ENCODE measurements around the gene RNF43.

Gene RNF43

DNA sequence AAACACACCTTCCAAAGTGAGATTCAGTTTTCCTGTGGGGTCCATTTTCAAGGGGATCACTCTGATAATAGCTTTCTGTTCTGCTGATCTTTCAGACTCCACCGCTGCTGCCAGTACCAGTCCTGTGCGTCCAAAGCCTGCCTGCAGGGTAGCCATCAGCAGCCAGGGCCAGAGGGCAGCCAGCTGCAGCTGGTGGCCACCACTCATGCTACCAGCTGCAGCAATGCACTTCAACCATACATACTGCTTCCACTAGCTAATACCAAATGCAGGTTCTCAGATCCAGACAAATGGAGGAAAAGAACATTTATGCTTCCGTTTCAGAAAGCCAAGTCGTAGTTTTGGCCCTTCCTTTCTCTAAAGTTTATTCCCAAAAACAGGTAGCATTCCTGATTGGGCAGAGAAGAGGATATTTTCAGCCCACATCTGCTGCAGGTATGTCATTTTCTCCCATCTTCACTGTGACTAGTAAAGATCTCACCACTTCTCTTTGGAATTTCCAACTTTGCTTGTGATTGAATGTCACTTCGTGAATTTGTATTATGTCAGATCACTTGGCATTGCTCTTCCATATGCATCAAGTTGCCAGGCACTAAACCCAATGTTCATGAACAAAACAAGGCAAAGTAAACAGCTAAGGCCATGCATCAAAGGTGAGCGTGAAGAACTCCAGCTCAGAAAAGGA is 1.8 kb downstream of the RNF43 start:
- Histone ChIP-seq H3K4me3 (no peak overlapping the region), H3K9me3 (no peaks in the 10 kb centered on the region), H3K4me1 (peaks cover 12% of the 10 kb centered on the region), H3K27me3 (ENCODE audit: low read depth) (peaks cover 37% of the 10 kb centered on the region), H3K36me3 (replicated peaks) (no peaks in the 10 kb centered on the region)
- in situ Hi-C loops (cut with MboI; ENCODE audit: low sequenced_read_pairs): loop anchor here (5.0 kb wide), 1 partner anchor 63 kb away; the partner anchor contains the start of gene SUPT4H1
- DNase-seq (ENCODE audit: low spot score in 2 of 2): no peak

DNA sequence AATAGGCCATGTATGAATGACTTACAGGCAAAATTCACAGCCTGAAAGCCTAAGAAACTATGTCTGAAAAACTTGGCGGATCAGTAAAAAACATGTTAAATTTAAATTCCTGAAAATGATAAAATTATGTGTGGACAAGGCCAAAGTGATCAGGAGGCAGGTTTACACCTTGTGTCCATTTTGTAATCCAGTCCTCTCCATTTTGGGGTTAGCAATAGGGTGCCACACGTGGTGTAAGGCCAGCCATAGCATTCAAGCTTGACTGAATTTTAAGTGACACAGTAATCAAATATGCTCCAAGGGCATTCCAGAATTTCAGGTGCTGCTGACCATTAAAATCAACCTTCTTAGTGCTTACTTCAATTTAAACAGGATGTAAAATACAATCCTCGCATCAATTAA is 2.7 kb downstream of the RNF43 start:
- in situ Hi-C loops (cut with MboI; ENCODE audit: low sequenced_read_pairs): no loop called here
- H3K4me3 ChIP-seq: no peak overlapping the region
- DNase-seq (ENCODE audit: low spot score in 2 of 2): no peak
- peaks cover 30% of the 10 kb centered on the region for H3K27me3 ChIP-seq (ENCODE audit: low read depth)
- peaks cover 12% of the 10 kb centered on the region for H3K4me1 ChIP-seq
- H3K36me3 ChIP-seq (replicated peaks): no peaks in the 10 kb centered on the region
- no peaks in the 10 kb centered on the region for H3K9me3 ChIP-seq

- Histone ChIP-seq H3K27me3 (ENCODE audit: low read depth) (peaks cover 28% of the 10 kb centered on the region), H3K4me1 (peaks cover 12% of the 10 kb centered on the region), H3K36me3 (replicated peaks) (no peaks in the 10 kb centered on the region), H3K4me3 (no peak overlapping the region), H3K9me3 (no peaks in the 10 kb centered on the region)
- in situ Hi-C loops (cut with MboI; ENCODE audit: low sequenced_read_pairs): no loop called here
- no peak for DNase-seq (ENCODE audit: low spot score in 2 of 2)
These were observed 3.6 kb downstream of the RNF43 start for GRCh38 chr17:58413684-58414083.

DNA sequence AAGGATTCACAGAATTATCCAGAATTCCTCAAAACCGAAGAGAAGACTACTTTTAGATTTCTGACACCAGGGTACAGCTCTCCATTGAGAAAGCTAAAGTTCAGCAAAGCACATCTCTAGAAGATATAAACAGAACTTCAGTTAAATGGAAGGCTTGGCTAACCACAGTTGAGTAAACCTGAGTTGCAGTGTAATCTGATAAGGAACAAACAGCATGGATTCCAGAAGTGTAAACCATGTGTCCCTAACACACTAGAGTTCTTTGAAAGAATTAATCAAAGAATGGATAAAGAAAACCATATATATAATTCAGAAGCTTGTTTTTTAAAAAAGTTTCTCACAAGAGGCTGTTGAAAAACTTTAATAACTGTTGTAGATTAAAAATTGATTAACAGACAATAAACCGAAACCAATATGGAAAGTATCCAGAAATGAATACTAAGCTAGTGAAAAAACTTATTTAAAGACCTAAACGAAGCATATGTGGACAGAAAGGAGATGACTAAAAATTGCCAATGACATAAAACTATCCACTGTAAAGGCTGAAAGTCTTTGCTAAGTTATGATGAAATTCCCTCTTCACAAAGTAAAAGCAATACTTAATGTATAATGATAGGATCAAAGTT is 4.3 kb downstream of the RNF43 start:
- no peak for DNase-seq (ENCODE audit: low spot score in 2 of 2)
- H3K4me3 ChIP-seq: no peak overlapping the region
- H3K4me1 ChIP-seq: peaks cover 12% of the 10 kb centered on the region
- H3K9me3 ChIP-seq: no peaks in the 10 kb centered on the region
- peaks cover 31% of the 10 kb centered on the region for H3K27me3 ChIP-seq (ENCODE audit: low read depth)
- H3K36me3 ChIP-seq (replicated peaks): no peaks in the 10 kb centered on the region
- in situ Hi-C loops (cut with MboI; ENCODE audit: low sequenced_read_pairs): no loop called here

DNA sequence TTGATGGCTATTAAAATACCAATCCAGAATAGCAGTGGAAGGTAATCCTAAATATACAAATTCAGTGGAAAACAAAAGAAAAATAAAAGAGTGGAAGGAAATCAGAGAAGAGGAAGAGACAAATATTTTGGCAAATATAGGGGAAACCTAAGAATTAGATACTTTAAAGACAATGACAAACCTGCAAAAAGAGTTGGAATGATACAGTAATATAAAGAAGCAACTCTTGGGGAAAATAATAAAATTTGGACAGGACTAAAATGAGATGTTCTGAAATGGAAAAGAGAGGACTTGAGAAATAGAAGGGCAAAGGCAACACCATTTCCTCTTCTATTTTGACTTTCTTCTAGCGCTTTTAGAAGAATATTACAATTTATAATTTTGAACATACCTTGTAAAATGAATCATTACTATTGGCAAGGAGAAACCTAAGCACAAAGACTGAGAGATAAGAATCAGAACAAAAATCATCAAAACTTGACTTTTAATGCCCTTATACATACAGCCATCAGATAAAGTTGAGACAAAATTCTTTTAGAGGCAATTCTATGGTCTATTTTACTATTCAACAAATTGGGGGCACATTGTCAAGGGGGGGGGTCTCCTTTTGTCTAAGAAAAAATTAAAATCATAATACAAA is 5.2 kb downstream of the RNF43 start:
- H3K4me1 ChIP-seq: peaks cover 10% of the 10 kb centered on the region
- DNase-seq (ENCODE audit: low spot score in 2 of 2): no peak

DNA sequence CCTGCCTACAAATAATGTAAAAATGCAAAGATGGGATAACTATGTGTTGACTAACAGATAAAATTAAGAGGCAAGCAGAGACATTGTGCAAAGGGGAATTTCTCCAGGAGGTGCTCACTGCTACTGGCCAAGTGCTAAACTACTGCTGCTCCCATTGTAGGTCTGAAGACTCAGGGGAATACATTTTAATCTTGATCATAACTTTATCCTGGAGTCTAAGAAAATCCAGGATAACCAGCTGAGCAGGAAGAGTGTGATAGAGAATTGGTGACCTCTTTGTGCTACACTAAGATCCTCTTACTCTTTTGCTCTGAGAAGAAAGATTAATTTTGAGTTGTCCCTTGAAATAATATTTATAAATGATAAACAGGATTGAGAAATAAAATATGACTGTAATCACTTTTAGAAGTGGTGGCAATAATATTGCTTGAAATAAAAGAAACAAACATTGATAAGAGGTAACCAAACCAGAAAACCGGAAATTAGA is 5.9 kb downstream of the RNF43 start:
- in situ Hi-C loops (cut with MboI; ENCODE audit: low sequenced_read_pairs): no loop called here
- no peak for DNase-seq (ENCODE audit: low spot score in 2 of 2)
- Histone ChIP-seq H3K9me3 (no peaks in the 10 kb centered on the region), H3K4me1 (0 out of 2 replicates have a peak, but pooled peaks cover 3% of the 10 kb centered on the region), H3K4me3 (no peak overlapping the region), H3K27me3 (ENCODE audit: low read depth) (peaks cover 31% of the 10 kb centered on the region), H3K36me3 (replicated peaks) (no peaks in the 10 kb centered on the region)

More for the DNA sequence above, 5.2 kb downstream of the RNF43 start:
- H3K9me3 ChIP-seq: no peaks in the 10 kb centered on the region
- in situ Hi-C loops (cut with MboI; ENCODE audit: low sequenced_read_pairs): no loop called here
- H3K4me3 ChIP-seq: no peak overlapping the region
- H3K27me3 ChIP-seq (ENCODE audit: low read depth): peaks cover 31% of the 10 kb centered on the region
- H3K36me3 ChIP-seq (replicated peaks): no peaks in the 10 kb centered on the region

GRCh38 chr17:58410714-58411407 is 6.5 kb downstream of the RNF43 start:
- Histone ChIP-seq H3K4me3 (no peak overlapping the region), H3K4me1 (no peaks in the 10 kb centered on the region), H3K9me3 (no peaks in the 10 kb centered on the region), H3K36me3 (replicated peaks) (no peaks in the 10 kb centered on the region), H3K27me3 (ENCODE audit: low read depth) (peaks cover 31% of the 10 kb centered on the region)
- in situ Hi-C loops (cut with MboI; ENCODE audit: low sequenced_read_pairs): no loop called here
- DNase-seq (ENCODE audit: low spot score in 2 of 2): no peak

DNA sequence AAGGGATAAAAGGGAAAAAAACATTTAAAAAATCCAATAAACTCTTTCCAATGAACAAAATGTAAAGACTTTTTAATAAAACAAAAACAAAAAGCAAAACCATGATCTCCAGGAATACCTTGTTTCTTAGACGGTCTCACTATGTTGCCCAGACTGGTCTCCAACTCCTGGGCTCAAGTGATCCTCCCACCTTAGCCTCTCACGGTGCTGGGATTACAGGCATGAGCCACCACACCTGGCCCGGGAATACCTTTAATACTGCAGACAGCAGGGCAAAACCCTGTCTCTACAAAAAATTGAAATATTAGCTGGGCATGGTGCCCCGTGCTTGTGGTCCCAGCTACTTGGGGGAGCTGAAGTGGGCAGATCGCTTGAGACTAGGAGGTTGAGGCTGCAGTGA is 7.9 kb downstream of the RNF43 start:
- in situ Hi-C loops (cut with MboI; ENCODE audit: low sequenced_read_pairs): no loop called here
- DNase-seq (ENCODE audit: low spot score in 2 of 2): no peak
- no peaks in the 10 kb centered on the region for H3K4me1 ChIP-seq
- H3K9me3 ChIP-seq: no peaks in the 10 kb centered on the region
- H3K27me3 ChIP-seq (ENCODE audit: low read depth): peaks cover 31% of the 10 kb centered on the region
- H3K4me3 ChIP-seq: no peak overlapping the region
- H3K36me3 ChIP-seq (replicated peaks): no peaks in the 10 kb centered on the region

DNA sequence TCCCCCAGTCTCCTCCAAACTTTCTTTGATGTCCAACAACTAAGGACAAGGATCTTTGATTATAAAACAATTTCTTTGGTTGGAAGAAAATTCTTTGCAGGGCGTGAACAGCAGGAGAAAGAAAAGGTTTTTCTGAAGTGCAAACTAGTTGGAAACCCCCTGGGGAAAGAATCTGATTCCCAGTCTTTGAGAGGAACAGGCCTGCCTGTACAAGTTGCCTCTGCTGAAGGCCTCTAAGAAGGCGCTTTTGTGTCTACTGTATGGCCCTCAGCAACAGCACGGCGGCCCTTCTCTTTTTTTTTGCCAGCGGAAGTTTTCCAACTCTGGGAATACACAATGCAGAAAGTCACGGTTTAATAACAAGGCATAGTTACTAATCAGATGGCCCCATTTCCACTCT is 14.0 kb downstream of the RNF43 start:
- peaks cover 13% of the 10 kb centered on the region for H3K27me3 ChIP-seq (ENCODE audit: low read depth)
- in situ Hi-C loops (cut with MboI; ENCODE audit: low sequenced_read_pairs): no loop called here
- H3K36me3 ChIP-seq (replicated peaks): no peaks in the 10 kb centered on the region; the same call in 1 of the 2 replicates
- H3K4me3 ChIP-seq: no peak overlapping the region
- H3K4me1 ChIP-seq: peaks cover 15% of the 10 kb centered on the region
- no peaks in the 10 kb centered on the region for H3K9me3 ChIP-seq
- peak; percentile 70 to 82 for DNase-seq (ENCODE audit: low spot score in 2 of 2)

DNA sequence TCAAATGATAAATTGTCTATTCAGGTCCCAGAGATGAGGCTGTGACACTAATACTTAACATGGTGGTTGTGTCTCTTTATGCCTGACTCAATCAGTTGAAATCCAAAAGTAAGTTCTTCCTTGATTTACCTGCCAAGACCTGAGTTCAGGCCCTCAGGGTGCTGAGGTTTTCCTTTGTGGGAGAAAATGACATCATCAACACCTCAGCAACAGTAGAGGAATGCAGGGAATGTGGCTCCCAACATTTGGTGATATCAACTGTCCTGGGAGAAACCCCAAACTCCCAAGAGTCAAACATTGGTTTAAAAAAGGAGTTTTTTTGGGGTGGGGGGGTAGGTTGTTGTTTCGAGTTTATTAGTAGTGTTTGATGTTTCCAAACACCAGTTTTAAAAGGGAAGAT is 14.7 kb downstream of the RNF43 start:
- Histone ChIP-seq H3K36me3 (replicated peaks) (no peaks in the 10 kb centered on the region; the same call in 1 of the 2 replicates), H3K9me3 (no peaks in the 10 kb centered on the region), H3K4me3 (no peak overlapping the region), H3K4me1 (peaks cover 15% of the 10 kb centered on the region), H3K27me3 (ENCODE audit: low read depth) (peaks cover 20% of the 10 kb centered on the region)
- in situ Hi-C loops (cut with MboI; ENCODE audit: low sequenced_read_pairs): no loop called here
- no peak for DNase-seq (ENCODE audit: low spot score in 2 of 2)

GRCh38 chr17:58402047-58402446 is 15.3 kb downstream of the RNF43 start:
- H3K27me3 ChIP-seq (ENCODE audit: low read depth): peaks cover 22% of the 10 kb centered on the region
- in situ Hi-C loops (cut with MboI; ENCODE audit: low sequenced_read_pairs): no loop called here
- H3K36me3 ChIP-seq (replicated peaks): no peaks in the 10 kb centered on the region; the same call in 1 of the 2 replicates
- H3K9me3 ChIP-seq: no peaks in the 10 kb centered on the region
- DNase-seq (ENCODE audit: low spot score in 2 of 2): no peak
- peaks cover 15% of the 10 kb centered on the region for H3K4me1 ChIP-seq
- H3K4me3 ChIP-seq: no peak overlapping the region

DNA sequence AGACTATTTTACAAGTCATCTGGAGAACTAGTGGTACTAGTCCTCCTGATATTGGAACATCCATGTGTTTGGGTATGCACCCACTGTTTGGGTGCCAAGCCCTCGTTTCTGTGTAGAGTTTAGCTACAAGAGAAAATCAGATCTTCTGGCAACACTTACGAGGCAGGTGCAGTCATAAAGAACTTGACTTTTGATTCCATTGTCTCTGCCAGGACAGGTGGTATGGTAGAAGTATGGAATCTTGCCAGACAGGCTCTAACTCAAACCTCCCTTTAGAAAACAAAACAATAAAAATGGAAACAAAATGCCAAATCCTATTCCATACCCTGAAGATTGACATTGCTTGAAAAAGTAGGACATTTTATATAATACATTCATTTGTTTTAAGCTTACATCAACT is 16.0 kb downstream of the RNF43 start:
- in situ Hi-C loops (cut with MboI; ENCODE audit: low sequenced_read_pairs): no loop called here
- peaks cover 29% of the 10 kb centered on the region for H3K27me3 ChIP-seq (ENCODE audit: low read depth)
- H3K9me3 ChIP-seq: no peaks in the 10 kb centered on the region
- H3K4me1 ChIP-seq: peaks cover 15% of the 10 kb centered on the region
- DNase-seq (ENCODE audit: low spot score in 2 of 2): no peak
- H3K4me3 ChIP-seq: no peak overlapping the region
- no peaks in the 10 kb centered on the region; the same call in 1 of the 2 replicates for H3K36me3 ChIP-seq (replicated peaks)

DNA sequence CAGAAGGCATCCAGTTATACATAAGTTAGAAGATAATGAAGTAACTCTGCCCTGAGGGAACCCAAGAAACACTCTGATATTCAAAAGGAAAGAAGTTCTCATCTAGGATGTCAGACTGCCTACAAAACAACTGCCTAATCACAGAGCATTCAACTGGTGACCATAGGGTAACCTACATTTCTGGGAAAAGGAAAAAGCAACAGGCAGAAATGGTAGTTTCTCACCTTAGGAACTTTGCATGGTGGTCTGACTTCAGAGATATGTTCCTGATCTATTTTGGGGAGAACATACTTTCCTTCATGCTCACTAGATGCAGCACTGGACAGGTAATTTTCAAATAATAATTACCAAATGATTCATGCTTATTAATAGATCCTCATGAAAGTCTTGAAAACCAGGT is 16.5 kb downstream of the RNF43 start:
- in situ Hi-C loops (cut with MboI; ENCODE audit: low sequenced_read_pairs): no loop called here
- Histone ChIP-seq H3K4me3 (no peak overlapping the region), H3K36me3 (replicated peaks) (no peaks in the 10 kb centered on the region; the same call in 1 of the 2 replicates), H3K27me3 (ENCODE audit: low read depth) (peaks cover 34% of the 10 kb centered on the region), H3K9me3 (no peaks in the 10 kb centered on the region), H3K4me1 (peaks cover 15% of the 10 kb centered on the region)
- no peak for DNase-seq (ENCODE audit: low spot score in 2 of 2)

Measured in HAP-1 (cell line).